Spleen (tissue), 7 donors: ENCODE data around the gene PGGT1B.

Source experiments
- POLR2A ChIP-seq, 3 donors: fragments of 450-650 bp; IDR thresholded peaks; one replicate each; pipeline ENCODE4 v1.5.1; 2017; ENCODE audit warnings: antibody characterized with exemption in 3 of 3, mild to moderate bottlenecking in 1 of 3
- POLR2AphosphoS5 ChIP-seq, 3 donors: sonication (generic); formaldehyde crosslinking; IDR thresholded peaks; one replicate each; pipeline ENCODE4 v1.5.1; 2017; ENCODE audit warnings: antibody characterized with exemption in 3 of 3
- TF ChIP-seq, protein P1 (sequence below), 11 experiments: fragments of 200-600 bp in 7 of 11; fragments of 450-650 bp in 4 of 11; sonication (generic) in 4 of 11; IDR thresholded peaks in 8 of 11; conservative IDR thresholded peaks in 3 of 11; 1 replicate in 7 of 11; 2 replicates in 4 of 11; pipeline versions ENCODE4 v1.4.0 to v1.8.0; 2016 to 2021; ENCODE audit warnings: antibody characterized with exemption in 11 of 11, inconsistent platforms in 4 of 11, mild to moderate bottlenecking in 1 of 11
- donor health status: DM: no; HTN: no; CAD: no; lungs with moderate emphysema.
- donor health status: DM: no; HTN: no; CAD: no.
- donor health status: DM: no; HTN: no; CAD: no.

- TF ChIP-seq POLR2AphosphoS5 (IDR thresholded peaks at IDR 0.05) (no peak), POLR2A (IDR thresholded peaks at IDR 0.05) (no peak)
- TF ChIP-seq, protein P1, sequence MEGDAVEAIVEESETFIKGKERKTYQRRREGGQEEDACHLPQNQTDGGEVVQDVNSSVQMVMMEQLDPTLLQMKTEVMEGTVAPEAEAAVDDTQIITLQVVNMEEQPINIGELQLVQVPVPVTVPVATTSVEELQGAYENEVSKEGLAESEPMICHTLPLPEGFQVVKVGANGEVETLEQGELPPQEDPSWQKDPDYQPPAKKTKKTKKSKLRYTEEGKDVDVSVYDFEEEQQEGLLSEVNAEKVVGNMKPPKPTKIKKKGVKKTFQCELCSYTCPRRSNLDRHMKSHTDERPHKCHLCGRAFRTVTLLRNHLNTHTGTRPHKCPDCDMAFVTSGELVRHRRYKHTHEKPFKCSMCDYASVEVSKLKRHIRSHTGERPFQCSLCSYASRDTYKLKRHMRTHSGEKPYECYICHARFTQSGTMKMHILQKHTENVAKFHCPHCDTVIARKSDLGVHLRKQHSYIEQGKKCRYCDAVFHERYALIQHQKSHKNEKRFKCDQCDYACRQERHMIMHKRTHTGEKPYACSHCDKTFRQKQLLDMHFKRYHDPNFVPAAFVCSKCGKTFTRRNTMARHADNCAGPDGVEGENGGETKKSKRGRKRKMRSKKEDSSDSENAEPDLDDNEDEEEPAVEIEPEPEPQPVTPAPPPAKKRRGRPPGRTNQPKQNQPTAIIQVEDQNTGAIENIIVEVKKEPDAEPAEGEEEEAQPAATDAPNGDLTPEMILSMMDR (IDR thresholded peaks at IDR 0.05 in 8 of 11, conservative IDR thresholded peaks at IDR 0.05 in 3 of 11), result no peak
These were observed 19.5 kb upstream of the PGGT1B start for GRCh38 chr5:115282131-115282530.
